ENCODE data around the gene NLRP5.
"Not testable (repeated sequence)": the region's sequence is repeated elsewhere in the genome, so short reads cannot be mapped to it uniquely, and the experiment has no call there.

Gene NLRP5

GRCh38 chr19:56099638-56100539 is 113.3 kb downstream of the NLRP5 start:
- no peak for DNase-seq

GRCh38 chr19:56101095-56101494 is 114.5 kb downstream of the NLRP5 start:
- no peak for DNase-seq

DNA sequence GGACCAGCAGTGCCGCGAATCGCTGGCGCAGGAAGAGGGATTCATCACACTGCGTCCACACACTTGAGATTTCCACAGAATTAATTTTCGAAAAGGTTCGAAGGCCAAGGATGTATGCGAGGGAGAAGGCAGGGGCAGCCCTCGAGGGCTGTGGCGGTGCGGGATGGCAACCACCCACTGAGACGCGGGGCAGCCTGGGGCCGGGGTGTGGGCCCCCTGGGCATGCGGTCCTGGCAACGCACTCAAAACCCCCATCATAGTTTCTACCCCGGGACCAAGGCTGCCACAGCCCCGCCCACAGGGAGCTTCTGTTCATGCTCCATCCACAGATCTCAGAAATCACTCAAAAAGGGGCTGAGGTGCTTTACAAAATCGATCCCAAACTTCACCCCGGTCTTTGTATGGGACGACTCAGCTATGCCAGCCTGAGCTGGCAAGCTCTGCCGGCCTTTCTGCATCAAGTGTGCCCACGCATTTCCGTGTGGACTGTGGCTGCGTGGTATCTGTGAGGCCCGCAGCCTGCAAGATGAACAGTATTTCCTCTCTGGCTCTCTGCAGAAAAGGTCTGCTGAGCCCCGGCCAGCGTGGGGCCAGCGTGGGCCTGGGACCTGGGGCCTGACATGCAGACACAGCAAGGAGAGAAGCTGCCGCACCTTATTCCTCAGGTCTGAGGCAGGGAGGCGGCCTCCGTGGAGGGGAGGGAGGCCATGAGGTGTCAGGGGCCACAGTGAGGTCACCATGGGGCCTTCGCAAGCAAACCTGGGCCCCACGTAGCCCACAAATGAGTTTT is 115.4 kb downstream of the NLRP5 start:
- no peak for DNase-seq

GRCh38 chr19:56103027-56103614 is 116.5 kb downstream of the NLRP5 start:
- no peak for DNase-seq

GRCh38 chr19:56104423-56104822 is 117.8 kb downstream of the NLRP5 start:
- no peak for DNase-seq

DNA sequence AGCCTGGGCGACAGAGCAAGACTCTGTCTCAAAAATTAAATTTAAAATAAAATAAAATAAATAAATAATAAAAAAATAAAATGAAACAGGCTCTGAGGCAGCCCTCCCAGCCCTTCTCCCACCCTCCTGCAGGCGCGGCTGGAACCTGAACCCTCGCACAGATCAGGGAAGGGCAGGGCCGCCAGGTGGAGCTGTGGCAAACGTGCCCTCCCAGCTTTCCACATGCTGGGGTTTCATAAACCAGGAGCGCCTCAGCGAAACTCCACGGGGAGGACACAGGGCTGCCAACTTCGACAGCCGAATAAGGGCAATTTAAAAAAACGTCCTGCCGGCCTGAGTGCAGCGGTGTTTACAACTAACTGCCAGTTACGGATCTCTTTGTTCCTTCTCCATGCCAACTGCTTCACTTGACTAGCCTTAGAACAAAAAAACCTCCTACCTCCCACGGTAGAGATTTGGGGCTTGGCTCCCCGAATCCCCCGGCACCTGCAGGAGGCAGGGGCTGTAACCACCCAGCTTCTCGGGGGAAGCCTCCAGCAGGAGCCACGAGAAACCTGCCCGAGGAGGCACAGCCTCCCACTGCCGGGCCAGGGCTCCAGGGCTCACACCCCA is 118.6 kb downstream of the NLRP5 start:
- peak; percentile 7 for DNase-seq

DNA sequence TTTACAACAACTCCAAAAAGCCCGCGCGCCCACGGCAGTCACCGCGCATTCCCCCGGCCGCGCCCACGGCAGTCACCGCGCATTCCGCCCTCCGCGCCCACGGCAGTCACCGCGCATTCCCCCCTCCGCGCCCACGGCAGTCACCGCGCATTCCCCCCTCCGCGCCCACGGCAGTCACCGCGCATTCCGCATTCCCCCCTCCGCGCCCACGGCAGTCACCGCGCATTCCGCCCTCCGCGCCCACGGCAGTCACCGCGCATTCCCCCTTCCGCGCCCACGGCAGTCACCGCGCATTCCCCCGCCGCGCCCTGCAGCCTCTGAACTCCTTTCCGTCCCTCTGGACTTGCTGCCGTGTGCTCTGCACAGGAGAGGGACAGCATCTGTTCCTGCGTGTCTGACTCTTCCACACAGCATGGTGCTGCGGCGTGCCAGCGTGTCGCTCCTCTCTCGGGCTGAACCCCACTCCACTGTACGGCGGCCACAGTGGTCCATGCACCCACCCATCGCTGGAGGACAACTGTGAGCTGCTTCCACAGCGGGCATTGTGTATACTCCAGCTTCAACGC is 119.3 kb downstream of the NLRP5 start:
- DNase-seq = not testable (repeated sequence)

GRCh38 chr19:56106397-56106849 is 119.8 kb downstream of the NLRP5 start:
- DNase-seq = no peak

DNA sequence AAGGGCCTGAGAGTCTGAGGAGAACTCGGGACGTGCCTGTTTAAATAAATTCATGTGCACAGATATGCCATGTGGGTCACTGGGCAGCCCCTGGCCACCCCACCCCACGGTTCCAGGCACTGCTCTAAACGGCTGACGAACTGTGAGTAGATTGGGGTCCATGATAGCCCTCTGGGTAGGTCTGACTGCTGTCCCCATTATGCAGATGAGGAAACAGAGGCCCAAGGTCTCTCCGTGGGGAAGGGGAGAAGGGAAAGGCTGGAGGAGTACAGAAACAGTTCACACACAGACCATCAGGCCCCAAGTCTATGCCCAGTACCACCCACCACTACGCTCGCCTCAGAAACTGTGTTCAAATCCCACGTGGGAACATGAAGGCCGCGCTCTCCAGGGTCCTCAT is 120.4 kb downstream of the NLRP5 start:
- DNase-seq = no peak

DNA sequence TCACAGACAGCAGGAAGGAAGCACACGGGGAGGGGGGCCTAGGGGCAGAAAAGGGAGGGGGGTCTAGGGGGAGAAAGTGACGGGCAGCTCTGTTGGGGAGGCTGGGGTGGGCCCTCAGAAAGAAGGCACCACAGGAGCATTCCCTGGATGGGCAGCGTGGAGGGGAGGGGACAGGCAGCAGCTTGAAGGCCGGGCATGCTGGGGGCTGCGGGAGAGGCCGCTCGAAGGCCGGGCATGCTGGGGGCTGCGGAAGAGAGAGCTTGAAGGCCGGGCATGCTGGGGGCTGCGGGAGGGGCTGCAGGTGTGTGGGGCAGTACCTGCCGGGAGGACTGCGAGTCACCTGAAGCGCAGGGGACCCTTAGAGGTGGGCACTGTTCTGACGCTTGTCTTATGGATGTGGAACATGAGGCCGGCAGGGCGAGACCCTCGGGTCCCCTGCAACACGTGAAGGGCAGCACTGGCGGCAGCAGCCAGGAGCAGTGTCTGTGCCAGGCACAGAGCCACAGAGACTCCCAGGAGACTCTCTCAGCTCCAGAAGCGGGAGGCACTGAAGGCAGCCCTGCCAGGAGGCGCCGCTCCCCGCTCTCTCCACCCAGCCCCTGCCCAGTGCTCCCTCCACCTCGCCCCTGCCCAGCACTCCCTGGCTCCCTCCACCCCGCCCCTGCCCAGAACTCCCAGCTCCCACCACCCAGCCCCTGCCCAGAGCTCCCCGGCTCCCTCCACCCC is 121.2 kb downstream of the NLRP5 start:
- DNase-seq = no peak

- no peak for DNase-seq
Measured at GRCh38 chr19:56108447-56109195, 122.0 kb downstream of the NLRP5 start.

DNA sequence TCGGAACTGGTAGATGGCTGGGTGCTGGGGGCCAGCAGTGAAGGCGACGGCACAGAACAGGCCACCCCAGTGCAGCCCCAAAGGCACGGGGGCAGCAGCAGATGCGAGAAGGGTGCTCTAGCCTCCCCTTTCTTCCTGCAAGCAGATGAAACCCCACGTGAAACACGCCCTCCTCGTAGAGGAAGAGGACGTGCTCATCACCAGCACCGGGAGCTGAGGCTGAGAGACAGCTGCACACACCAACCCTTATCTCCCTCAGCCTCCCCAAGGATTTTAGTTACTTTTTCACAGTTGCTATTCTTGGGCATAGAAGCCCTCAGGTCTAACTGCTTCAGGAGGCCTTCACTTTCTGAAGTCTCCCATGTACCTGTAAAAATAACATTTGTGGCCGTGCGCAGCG is 122.7 kb downstream of the NLRP5 start:
- DNase-seq = no peak

GRCh38 chr19:56110515-56111448 is 124.2 kb downstream of the NLRP5 start:
- no peak for DNase-seq

Data from OCI-M1 (cell line).